NOMO-1 (cell line): ENCODE data around the gene VSIG1.

Source experiments
- DNase-seq, 2 experiments: peaks; one replicate each; lab custom pipeline; 2025; ENCODE audit not compliant: unreplicated experiment in 2 of 2; lab: John Stamatoyannopoulos, UW

The VSIG1 gene

GRCh38 chrX:108064001-108064400, 19.1 kb downstream of the VSIG1 start:
- no peak for DNase-seq

- DNase-seq: no peak
Observed at GRCh38 chrX:108064613-108065012, 19.7 kb downstream of the VSIG1 start.

GRCh38 chrX:108068121-108068520, 23.3 kb downstream of the VSIG1 start:
- DNase-seq: no peak

GRCh38 chrX:108070891-108071290, 26.0 kb downstream of the VSIG1 start:
- no peak for DNase-seq

- DNase-seq: no peak
Observed at GRCh38 chrX:108071578-108071977, 26.7 kb downstream of the VSIG1 start.

GRCh38 chrX:108072746-108073145, 27.9 kb downstream of the VSIG1 start:
- no peak for DNase-seq

- no peak for DNase-seq
Observed at GRCh38 chrX:108081110-108081509, 36.2 kb downstream of the VSIG1 start.

GRCh38 chrX:108087792-108088191, 42.9 kb downstream of the VSIG1 start:
- DNase-seq: no peak

- DNase-seq: no peak
Observed at GRCh38 chrX:108088511-108088910, 43.6 kb downstream of the VSIG1 start.

GRCh38 chrX:108090491-108091263, 45.8 kb downstream of the VSIG1 start:
- DNase-seq: peak in 1 of 2 experiments; percentile 27

GRCh38 chrX:108091264-108091877, 46.5 kb downstream of the VSIG1 start, which contains the start of the genes ATG4A and PSMD10:
ATG4A (plus strand) TSS chrX:108091778; CDS start chrX:108091827, 49 bp downstream.
PSMD10 (minus strand) TSS chrX:108091542; CDS start chrX:108091520, 22 bp downstream.
- peak; percentile 89 to 91 for DNase-seq

- DNase-seq: no peak
Observed at GRCh38 chrX:108091878-108092291, 47.0 kb downstream of the VSIG1 start.

GRCh38 chrX:108097380-108097779, 52.5 kb downstream of the VSIG1 start:
- DNase-seq: no peak

GRCh38 chrX:108105473-108105872, 60.6 kb downstream of the VSIG1 start:
- DNase-seq: no peak

- no peak for DNase-seq
Observed at GRCh38 chrX:108114541-108114940, 69.7 kb downstream of the VSIG1 start.

GRCh38 chrX:108117988-108118387, 73.1 kb downstream of the VSIG1 start:
- no peak for DNase-seq

- DNase-seq: no peak
Observed at GRCh38 chrX:108121291-108121690, 76.4 kb downstream of the VSIG1 start.

GRCh38 chrX:108122748-108123147, 77.9 kb downstream of the VSIG1 start:
- DNase-seq: no peak

GRCh38 chrX:108123591-108124366, 78.9 kb downstream of the VSIG1 start:
- no peak for DNase-seq

- no peak for DNase-seq
Observed at GRCh38 chrX:108126661-108127060, 81.8 kb downstream of the VSIG1 start.

- DNase-seq: no peak
Observed at GRCh38 chrX:108127152-108127551, 82.3 kb downstream of the VSIG1 start.
